B cell (primary cell): ENCODE measurements around the gene CALN1. TPM values are rescaled to one million over a fixed set of nuclear protein-coding genes. Genes with fewer than 3 reads are reported as not detected.

Experiments
- ATAC-seq: fragments of 200-7000 bp; cut with Tn5 transposase; one replicate; pipeline ENCODE4 v1.10.0; 2021; ENCODE audit warnings: low read depth, mild to moderate bottlenecking, moderate number of reproducible peaks, moderate library complexity
- CTCF ChIA-PET: fragments of 350-600 bp; sonication (Branson Sonifier 250); formaldehyde crosslinking; loops from one replicate; lab custom pipeline; 2021; ENCODE audit warnings: antibody characterized with exemption, inconsistent platforms; lab: Charles Lee
- POLR2A ChIA-PET: fragments of 350-600 bp; sonication (Branson Sonifier 250); formaldehyde crosslinking; loops from one replicate; lab custom pipeline; 2021; ENCODE audit warnings: antibody characterized with exemption; lab: Charles Lee
- DNase-seq: peaks from one replicate; pipeline ENCODE4 v3.0.0; 2013
- H2AFZ ChIP-seq: 2 replicates; pipeline ENCODE4 v1.6.1; 2012; ENCODE audit warnings: mild to moderate bottlenecking, low read depth, low read length; ENCODE audit not compliant: insufficient read depth, poor library complexity, severe bottlenecking
- H3K27ac ChIP-seq, 2 donors: 1 replicate in 1 of 2; 2 replicates in 1 of 2; pipeline ENCODE4 v1.5.1; 2012 to 2013; ENCODE audit warnings: low read length in 2 of 2, mild to moderate bottlenecking in 2 of 2, moderate library complexity in 1 of 2
- H3K27me3 ChIP-seq, 4 experiments: fragments of 200-600 bp in 1 of 4; sonication (generic) in 1 of 4; replicated peaks in 1 of 4; 1 replicate in 2 of 4; 2 replicates in 2 of 4; pipeline versions ENCODE4 v1.6.1 to v1.7.0; 2013 to 2016; ENCODE audit warnings: low read length in 3 of 4, mild to moderate bottlenecking in 2 of 4, mixed read lengths in 1 of 4, moderate library complexity in 1 of 4; ENCODE audit not compliant: insufficient read depth in 4 of 4, control insufficient read depth in 3 of 4; ENCODE audit errors: control extremely low read depth in 1 of 4
- H3K36me3 ChIP-seq, 2 experiments: replicated peaks in 1 of 2; 1 replicate in 1 of 2; 2 replicates in 1 of 2; pipeline versions ENCODE4 v1.6.1 to v1.7.1; 2013; ENCODE audit warnings: low read length in 1 of 2; ENCODE audit not compliant: insufficient read depth in 2 of 2, control insufficient read depth in 1 of 2; ENCODE audit errors: control extremely low read depth in 1 of 2, extremely low read depth in 1 of 2
- H3K4me1 ChIP-seq, 2 donors: fragments of 200-600 bp in 1 of 2; sonication (generic) in 1 of 2; 1 replicate in 1 of 2; 2 replicates in 1 of 2; pipeline versions ENCODE4 v1.5.1 to v1.6.1; 2013 to 2017; ENCODE audit warnings: low read length in 2 of 2; ENCODE audit not compliant: control insufficient read depth in 2 of 2, insufficient read depth in 2 of 2
- H3K4me2 ChIP-seq: replicated peaks from 2 replicates; pipeline ENCODE3; 2012; ENCODE audit warnings: mild to moderate bottlenecking, low read depth, low read length; ENCODE audit not compliant: poor library complexity, severe bottlenecking
- H3K4me3 ChIP-seq, 5 experiments: fragments of 200-600 bp in 1 of 5; sonication (generic) in 1 of 5; 1 replicate in 3 of 5; 2 replicates in 2 of 5; pipeline versions ENCODE4 v1.5.1 to v1.7.0; 2011 to 2016; ENCODE audit warnings: low read length in 4 of 5, mild to moderate bottlenecking in 4 of 5, low read depth in 2 of 5, control low read depth in 1 of 5, moderate library complexity in 1 of 5; ENCODE audit not compliant: insufficient read depth in 1 of 5; ENCODE audit errors: control extremely low read depth in 1 of 5, extremely low read depth in 1 of 5
- H3K79me2 ChIP-seq: fragments of 200-600 bp; sonication (generic); one replicate; pipeline ENCODE4 v1.6.0; 2016; ENCODE audit warnings: low read length; ENCODE audit not compliant: control insufficient read depth, insufficient read depth
- H3K9ac ChIP-seq: fragments of 200-600 bp; sonication (generic); 2 replicates; pipeline ENCODE4 v1.6.1; 2017; ENCODE audit warnings: mild to moderate bottlenecking, low read length, moderate library complexity
- H3K9me3 ChIP-seq, 3 donors: one replicate each; pipeline versions ENCODE4 v1.6.1 to v1.7.1; 2013; ENCODE audit warnings: low read length in 2 of 3; ENCODE audit not compliant: control insufficient read depth in 2 of 3, insufficient read depth in 1 of 3; ENCODE audit errors: control extremely low read depth in 1 of 3
- H4K20me1 ChIP-seq: 2 replicates; pipeline ENCODE4 v1.6.0; 2012; ENCODE audit warnings: mild to moderate bottlenecking, low read length; ENCODE audit not compliant: insufficient read depth, control insufficient read depth, poor library complexity, severe bottlenecking
- H3K27ac Mint-ChIP-seq: one replicate; pipeline ENCODE4 v1.8.0; 2021; ENCODE audit warnings: mixed read lengths
- H3K27me3 Mint-ChIP-seq: one replicate; pipeline ENCODE4 v1.8.0; 2021; ENCODE audit warnings: mixed read lengths
- H3K4me1 Mint-ChIP-seq: one replicate; pipeline ENCODE4 v1.8.0; 2021; ENCODE audit warnings: mixed read lengths
- H3K4me3 Mint-ChIP-seq: one replicate; pipeline ENCODE4 v1.8.0; 2021; ENCODE audit warnings: mixed read lengths
- H3K9me3 Mint-ChIP-seq: one replicate; pipeline ENCODE4 v1.8.0; 2022; ENCODE audit warnings: mixed read lengths; ENCODE audit not compliant: insufficient read depth
- CTCF ChIP-seq: fragments of 200-600 bp; IDR thresholded peaks from one replicate; pipeline ENCODE4 v1.8.0; 2022; ENCODE audit warnings: antibody characterized with exemption, mild to moderate bottlenecking
- EZH2 ChIP-seq: IDR thresholded peaks from 2 replicates; pipeline ENCODE4 v1.6.1; 2012; ENCODE audit warnings: borderline replicate concordance, low read depth, mild to moderate bottlenecking, moderate library complexity, low read length; ENCODE audit not compliant: insufficient read depth, poor library complexity, severe bottlenecking
- WGBS: methylation state at CpG from one replicate; pipeline ENCODE4 v1.1.5; 2013; ENCODE audit warnings: missing lambda C conversion rate; ENCODE audit not compliant: insufficient coverage; 5-methylcytosine and 5-hydroxymethylcytosine counted together
- intact Hi-C: fragments of 100-400 bp; cut with micrococcal nuclease; formaldehyde crosslinking; loops from one replicate; pipeline ENCODE4 v1.10.0; 2022
- polyA plus RNA-seq: library from polyadenylated mRNA; depleted of rRNA; stranded (reverse); fragments of >200 nt; gene quantifications from 2 replicates; pipeline ENCODE4 v1.2.3, GENCODE V29; 2012
- total RNA-seq, 2 donors: library from RNA; stranded (reverse); fragments of 120-200 nt in 1 of 2; gene quantifications; 1 replicate in 1 of 2; 2 replicates in 1 of 2; pipeline versions ENCODE4 v1.2.3 to v1.2.4, GENCODE V29; 2013 to 2022

CALN1 gene
- total and polyA plus RNA-seq, 2 donors (not counting 1 experiment from before 2014, with no cell fraction given), result not detected

- Mint-ChIP-seq H3K27me3 (peaks cover 4% of the 10 kb centered on the region), H3K27ac (no peak overlapping the region), H3K9me3 (no peaks in the 10 kb centered on the region), H3K4me3 (no peak overlapping the region), H3K4me1 (no peaks in the 10 kb centered on the region)
- no peaks in the 10 kb centered on the region for H3K79me2 ChIP-seq
- no peaks in the 10 kb centered on the region for H4K20me1 ChIP-seq
- no peak overlapping the region for H3K4me2 ChIP-seq
- no peak overlapping the region for H2AFZ ChIP-seq
- TF ChIP-seq CTCF (no peak), EZH2 (no peak)
- intact Hi-C loops, result no loop called here
- no peak overlapping the region for H3K4me3 ChIP-seq
- H3K27ac ChIP-seq, result no peak overlapping the region
- no peaks in the 10 kb centered on the region for H3K36me3 ChIP-seq
- no peaks in the 10 kb centered on the region for H3K27me3 ChIP-seq
- 94% methylated on average over 5 of the region's 5 CpGs for WGBS
- H3K4me1 ChIP-seq, result no peaks in the 10 kb centered on the region
- H3K9ac ChIP-seq, result no peak overlapping the region
- no peak for ATAC-seq
- no peaks in the 10 kb centered on the region for H3K9me3 ChIP-seq
- no peak for DNase-seq
- CTCF ChIA-PET, result no interaction called here
- POLR2A ChIA-PET, result no interaction called here
Observed at GRCh38 chr7:71746006-71746405, 666.1 kb downstream of the CALN1 start.

GRCh38 chr7:71740174-71740560 lies 672.0 kb downstream of the CALN1 start:
- H3K9me3 ChIP-seq, result no peaks in the 10 kb centered on the region
- Mint-ChIP-seq H3K27ac (no peak overlapping the region), H3K4me3 (no peak overlapping the region), H3K9me3 (no peaks in the 10 kb centered on the region), H3K27me3 (no peaks in the 10 kb centered on the region), H3K4me1 (no peaks in the 10 kb centered on the region)
- ATAC-seq (no peak), DNase-seq (no peak)
- no peak for TF ChIP-seq EZH2
- no peak for TF ChIP-seq CTCF
- no peaks in the 10 kb centered on the region for H4K20me1 ChIP-seq
- no peaks in the 10 kb centered on the region for H3K27me3 ChIP-seq
- H3K4me3 ChIP-seq, result no peak overlapping the region
- no peaks in the 10 kb centered on the region for H3K79me2 ChIP-seq
- no peaks in the 10 kb centered on the region for H3K36me3 ChIP-seq
- H3K27ac ChIP-seq, result no peak overlapping the region
- POLR2A ChIA-PET, result no interaction called here
- no peak overlapping the region for H2AFZ ChIP-seq
- CTCF ChIA-PET, result interaction anchor here (1.1 kb wide), 1 partner anchor 12 kb away, joined by 3 read pairs; no protein-coding TSS in a partner anchor
- no peak overlapping the region for H3K4me2 ChIP-seq
- WGBS, result 90% methylated on average over 3 of the region's 5 CpGs
- intact Hi-C loops, result no loop called here
- no peaks in the 10 kb centered on the region for H3K4me1 ChIP-seq
- H3K9ac ChIP-seq, result no peak overlapping the region
